C1 segment of cervical spinal cord (tissue), 14 donors: ENCODE results near the gene MKX.
A peak's percentile ranks its signal among the peaks of the same experiment; 100 is the strongest.

ENCODE experiments used
- DNase-seq, 14 donors: peaks; one replicate each; lab custom pipeline; 2025; lab: John Stamatoyannopoulos, UW

The MKX gene

DNA sequence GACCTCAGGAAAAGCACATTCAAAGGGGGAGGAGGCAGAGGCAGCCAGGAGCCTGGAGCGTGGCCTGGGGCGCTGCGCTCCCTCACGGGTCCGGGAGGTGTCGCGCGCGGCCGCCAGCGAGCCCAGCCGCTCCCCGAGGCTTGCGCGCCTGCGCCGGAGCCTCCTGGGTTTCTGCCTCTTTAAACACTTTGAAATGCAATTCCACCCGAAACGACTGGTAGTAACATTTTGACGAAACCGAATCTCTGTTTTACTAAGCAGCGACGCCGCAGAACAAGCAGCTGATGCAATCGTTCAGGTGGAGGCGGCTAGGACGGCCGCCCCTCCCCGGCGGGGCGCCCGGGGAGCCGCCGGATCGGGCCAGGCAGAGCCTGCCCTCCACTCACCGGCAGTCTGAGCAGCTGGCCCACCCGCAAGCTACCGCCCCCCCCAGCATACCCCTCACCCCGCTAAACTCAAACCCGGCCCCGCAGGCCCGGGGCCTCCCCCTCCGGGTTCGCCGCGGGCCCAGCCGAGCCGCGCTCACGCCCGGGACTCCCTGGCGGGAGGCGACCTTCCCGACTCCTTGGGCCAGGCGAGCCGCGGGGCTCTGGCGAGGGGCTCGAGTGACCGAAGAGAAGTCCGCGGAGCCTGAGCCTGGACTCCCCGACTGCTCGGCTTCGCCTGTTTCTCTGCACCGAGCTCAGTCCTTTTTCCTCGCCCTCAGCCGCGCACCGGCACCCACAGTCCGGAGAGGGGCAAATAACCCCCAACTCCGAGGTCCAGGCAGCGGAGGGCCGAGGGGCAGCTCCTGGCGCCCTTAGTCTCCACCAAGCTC is 3.2 kb downstream of the MKX start:
- DNase-seq = peak in 10 of 14 donors; percentile 22 to 75 (median 48)

DNA sequence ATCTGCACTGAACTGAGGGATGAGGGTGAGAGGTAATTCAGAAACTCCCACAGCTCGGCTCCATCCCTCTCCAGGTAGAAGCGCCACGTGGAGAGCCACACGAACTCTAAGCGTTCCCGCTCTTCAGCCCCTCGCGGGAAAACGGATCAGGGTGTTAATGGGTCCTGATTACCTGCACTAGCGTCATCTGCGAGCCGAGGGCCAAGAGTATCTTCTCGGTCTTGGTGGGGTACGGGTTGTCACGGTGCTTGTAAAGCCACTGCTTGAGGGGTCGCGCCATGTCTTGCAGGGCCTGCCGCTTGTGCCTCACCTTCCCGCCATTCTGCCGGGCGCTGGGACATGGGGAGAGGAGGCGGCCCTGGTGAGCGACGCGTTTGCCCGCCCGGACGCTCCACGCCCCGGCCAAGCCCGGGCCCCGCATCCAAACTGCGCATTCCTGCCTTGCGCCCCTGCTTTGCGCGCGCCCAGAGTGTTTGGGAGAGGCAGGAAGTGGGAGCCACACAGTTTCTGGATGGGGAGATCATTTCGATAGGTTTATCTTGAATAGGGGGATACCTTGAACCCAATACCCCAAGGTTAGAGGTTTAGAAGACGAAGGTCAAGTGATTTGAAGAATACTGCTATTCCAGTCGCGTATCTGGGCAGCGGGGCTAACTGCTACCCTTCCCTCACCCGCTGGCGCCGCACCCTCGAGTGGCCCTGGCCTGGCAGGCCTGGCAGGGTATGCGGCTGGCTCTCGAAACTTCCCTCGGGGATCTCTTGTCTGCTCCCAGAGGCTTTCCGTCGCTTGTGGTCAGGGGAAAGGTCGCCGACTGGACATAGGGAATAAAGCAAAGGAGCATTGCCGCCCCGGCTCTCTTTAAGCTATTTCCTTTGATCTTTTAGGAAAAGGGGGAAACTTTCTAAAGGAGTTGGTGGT is 4.2 kb downstream of the MKX start:
- peak in 1 of 14 donors; percentile 24 for DNase-seq

GRCh38 chr10:27736396-27736795 is 9.2 kb downstream of the MKX start:
- DNase-seq = no peak

- no peak for DNase-seq
Measured at GRCh38 chr10:27730041-27730440, 15.6 kb downstream of the MKX start.

DNA sequence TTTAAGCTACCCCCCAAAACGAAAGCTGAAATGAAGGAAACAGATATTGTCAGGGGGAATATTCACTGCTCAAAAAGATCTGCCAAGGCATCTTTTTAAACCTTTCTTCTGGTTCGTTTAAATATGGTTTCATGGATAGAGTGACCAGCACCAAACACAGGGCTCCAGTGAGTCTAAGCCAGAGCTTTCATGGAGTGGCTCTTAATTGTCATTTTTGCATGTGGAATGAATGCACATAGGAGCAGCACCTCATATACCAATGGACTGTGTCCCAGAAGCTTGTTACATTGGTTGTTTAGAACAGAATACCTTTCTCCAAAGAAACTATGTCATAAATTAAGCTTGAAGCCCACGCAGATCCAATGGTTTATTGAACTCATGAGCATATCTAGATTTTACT is 17.3 kb downstream of the MKX start:
- DNase-seq = no peak

DNA sequence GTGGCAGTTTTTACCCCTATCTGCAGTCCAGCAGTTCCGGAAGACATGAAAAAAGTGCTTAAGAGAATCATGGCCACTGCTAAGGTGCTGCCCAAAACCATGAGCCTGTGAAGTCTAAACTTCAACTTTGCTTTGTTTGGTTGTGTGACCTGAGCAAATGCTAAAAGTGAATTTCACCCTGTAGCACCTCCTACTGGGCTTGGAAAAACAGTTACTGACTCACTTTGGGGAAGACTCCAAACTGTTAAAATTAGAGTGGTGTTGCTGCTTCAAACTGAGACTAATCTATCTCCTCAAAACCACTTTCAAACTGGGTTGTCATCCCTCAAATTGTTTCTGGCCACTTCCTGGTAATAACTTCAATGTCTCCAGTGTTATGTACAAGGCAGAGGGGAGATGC is 21.3 kb downstream of the MKX start:
- DNase-seq = no peak

GRCh38 chr10:27723436-27723835 is 22.2 kb downstream of the MKX start:
- DNase-seq = peak in 1 of 14 donors; percentile 13

DNA sequence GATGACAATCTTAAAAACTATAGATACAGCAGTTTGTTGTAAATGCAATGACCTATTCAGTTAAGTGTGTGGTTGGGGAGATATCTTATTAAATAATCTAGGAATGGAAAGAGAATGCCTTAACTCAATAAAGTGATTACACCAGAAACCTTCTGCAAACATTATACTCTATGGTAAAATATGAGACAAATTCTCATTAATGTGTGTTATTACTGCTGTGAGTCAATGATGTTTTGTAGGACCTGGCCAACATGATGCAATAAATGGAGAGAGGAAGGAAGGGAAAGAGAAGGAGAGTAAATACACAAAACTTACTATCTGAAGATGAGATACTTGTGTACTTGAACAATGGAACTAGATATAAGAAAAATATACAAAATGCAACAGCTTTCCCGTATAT is 25.1 kb downstream of the MKX start:
- no peak for DNase-seq

- DNase-seq = no peak
Measured at GRCh38 chr10:27719052-27719451, 26.6 kb downstream of the MKX start.

GRCh38 chr10:27717861-27718260 is 27.8 kb downstream of the MKX start:
- no peak for DNase-seq

DNA sequence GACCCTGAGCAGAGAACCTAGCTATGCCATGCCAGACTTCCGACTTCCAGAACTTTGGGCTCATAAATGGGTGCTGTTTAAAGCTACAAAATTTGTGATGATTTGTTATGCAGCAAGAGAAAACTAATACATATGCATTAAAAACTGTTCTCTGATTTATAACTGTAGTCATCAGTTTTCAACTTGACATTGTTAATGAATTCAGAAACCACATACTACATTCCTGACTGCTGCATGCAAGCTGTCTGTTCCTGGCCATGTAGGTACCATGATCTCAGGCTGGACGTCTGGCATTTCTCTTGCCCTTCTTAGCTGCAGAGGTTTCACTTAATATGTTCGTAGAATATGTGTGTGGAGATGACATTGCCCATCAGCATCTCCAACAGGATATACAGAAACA is 28.4 kb downstream of the MKX start:
- DNase-seq = no peak

- DNase-seq = no peak
Measured at GRCh38 chr10:27716521-27716920, 29.1 kb downstream of the MKX start.

- no peak for DNase-seq
Measured at GRCh38 chr10:27715505-27715904, 30.1 kb downstream of the MKX start.

- DNase-seq = no peak
Measured at GRCh38 chr10:27714349-27714748, 31.3 kb downstream of the MKX start.

DNA sequence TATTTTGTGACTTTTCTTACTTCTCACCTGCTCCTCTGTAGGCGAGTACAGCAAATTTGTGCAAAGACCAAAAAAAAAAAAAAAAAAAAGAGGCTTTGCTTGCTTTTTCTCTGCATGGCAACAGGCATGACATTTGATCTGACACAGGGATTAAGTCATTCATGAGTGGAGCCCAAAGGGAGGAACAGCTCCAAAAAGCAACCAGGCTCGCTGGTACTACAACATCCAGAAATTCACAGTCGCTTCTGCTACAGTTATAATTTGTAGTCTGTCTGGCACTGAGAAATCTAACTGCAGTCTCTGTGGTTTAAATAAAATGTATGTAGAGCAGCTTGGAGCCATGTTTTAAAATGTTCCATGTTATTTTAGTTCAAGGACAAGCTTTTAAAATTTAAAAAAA is 31.7 kb downstream of the MKX start:
- no peak for DNase-seq

DNA sequence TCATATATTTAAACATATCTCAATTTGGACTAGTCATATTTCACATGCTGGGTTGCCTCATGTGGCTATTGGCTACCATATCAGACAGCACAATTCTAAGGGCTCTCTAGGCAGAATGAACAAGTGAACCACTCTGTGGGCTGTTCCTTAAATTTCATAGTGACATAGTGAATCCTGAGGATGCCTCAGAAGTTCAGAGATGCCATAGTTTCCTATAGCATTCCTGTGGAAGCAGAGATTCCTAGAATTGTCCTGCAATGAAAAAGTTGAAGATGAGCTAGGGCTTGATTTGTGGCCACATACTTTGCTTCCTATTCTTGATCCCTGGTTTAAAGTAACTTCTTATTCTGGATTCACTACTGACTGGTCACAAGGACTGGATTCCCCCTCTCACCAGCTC is 35.6 kb downstream of the MKX start:
- no peak for DNase-seq

- DNase-seq = no peak
Measured at GRCh38 chr10:27709304-27709703, 36.3 kb downstream of the MKX start.

DNA sequence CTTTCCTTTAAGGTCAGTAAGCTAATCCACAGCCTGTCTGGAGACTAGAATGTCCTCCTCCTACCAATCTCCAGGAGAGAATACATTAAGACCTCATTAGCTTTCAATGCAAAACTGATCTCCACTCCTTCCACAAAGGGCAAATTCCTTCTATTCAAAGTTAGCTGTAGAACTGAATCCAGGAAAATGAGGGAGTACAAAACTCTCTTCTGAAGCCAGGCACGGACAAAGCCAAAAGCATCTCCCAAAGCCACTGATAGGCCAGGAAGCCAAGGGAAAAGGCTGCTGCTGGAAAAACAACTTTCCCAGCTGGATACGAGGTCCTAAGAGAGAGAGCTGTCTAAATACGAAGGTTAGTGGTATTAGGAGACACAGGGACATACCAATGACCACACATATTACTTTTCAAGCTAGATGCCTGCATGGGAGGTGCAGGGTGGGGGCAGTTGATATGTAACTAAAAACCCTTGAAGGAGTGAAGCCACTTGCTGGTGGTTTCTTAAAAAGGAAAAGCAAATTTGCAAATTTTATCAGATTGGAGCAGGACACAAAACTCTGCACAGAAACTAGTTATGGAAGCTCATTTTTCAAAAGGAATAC is 43.6 kb downstream of the MKX start:
- peak in 1 of 14 donors; percentile 33 for DNase-seq

DNA sequence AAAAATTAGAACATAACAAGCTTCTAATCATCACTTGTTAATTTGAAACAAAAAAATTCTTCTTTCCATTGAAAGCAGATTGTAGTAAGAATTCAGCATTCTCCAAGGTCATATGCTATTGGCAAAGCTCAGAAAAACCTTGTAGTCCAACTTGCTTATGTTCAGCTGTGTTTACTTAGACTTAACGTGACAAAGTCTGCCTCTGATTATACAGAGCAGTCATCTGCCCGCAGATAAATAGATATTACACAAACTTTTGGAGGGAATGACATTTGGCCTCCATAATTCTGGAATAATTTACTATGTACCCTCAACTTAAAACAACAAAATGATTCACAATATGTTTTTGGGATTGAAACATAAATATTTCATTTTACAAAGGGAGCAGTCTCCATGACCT is 45.8 kb downstream of the MKX start:
- no peak for DNase-seq

- no peak for DNase-seq
Measured at GRCh38 chr10:27698961-27699360, 46.7 kb downstream of the MKX start.

DNA sequence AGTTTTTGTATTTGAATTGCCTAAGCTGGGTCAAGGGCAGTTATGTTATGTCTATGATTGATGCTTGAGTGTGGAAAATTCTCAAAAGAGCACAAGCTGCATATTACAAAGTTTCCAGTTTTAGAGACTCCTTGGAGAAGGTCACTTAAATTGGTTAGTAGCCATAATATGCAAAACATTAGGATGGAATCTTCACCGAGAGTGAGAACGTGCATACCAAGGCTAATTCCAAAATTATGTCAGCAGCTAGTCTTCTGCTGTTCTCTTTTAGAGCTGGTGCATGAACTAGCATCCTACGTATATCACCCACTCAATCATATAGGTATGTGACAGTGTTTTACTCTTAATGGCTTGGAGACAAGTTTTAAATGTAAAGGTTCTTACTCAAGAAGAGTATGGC is 49.2 kb downstream of the MKX start:
- no peak for DNase-seq

DNA sequence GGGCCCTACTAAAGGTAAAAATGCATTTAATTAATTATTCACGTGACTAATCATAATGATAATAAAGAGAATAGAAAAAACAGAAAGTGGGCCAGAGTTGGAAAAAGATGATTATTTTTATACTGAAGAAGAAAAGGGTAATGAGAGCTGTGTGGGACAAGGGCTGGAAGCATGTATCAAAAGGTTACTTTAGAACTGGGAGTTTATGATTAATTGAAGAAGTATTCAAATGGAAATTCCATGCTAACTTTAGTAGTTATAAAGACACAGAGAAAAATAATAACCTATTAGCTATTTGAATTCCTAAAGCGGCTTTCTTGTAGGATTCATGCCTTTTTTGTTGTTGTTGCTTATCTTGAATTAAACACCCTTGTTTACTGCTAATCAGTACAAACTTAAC is 49.9 kb downstream of the MKX start:
- DNase-seq = no peak
